HEK293 (cell line): Measurements from ENCODE around the gene P2RY2.

Source experiments
- CTCF ChIA-PET: fragments of 350-600 bp; formaldehyde crosslinking; extraction: SDS; loops from one replicate; lab custom pipeline; 2021; ENCODE audit warnings: antibody characterized with exemption; lab: Yijun Ruan, JAX
- POLR2A ChIA-PET: fragments of 300-600 bp; formaldehyde crosslinking; extraction: SDS; loops from one replicate; lab custom pipeline; 2020; ENCODE audit warnings: antibody characterized with exemption, inconsistent platforms; lab: Yijun Ruan, JAX
- H3K27ac ChIP-seq: fragments of 200-500 bp; sonication (Bioruptor generic); 2 replicates; pipeline ENCODE4 v1.5.1; 2014; ENCODE audit warnings: low read depth, low read length, control low read depth, inconsistent platforms; ENCODE audit errors: extremely low read depth
- H3K36me3 ChIP-seq, 2 experiments: fragments of 200-500 bp in 1 of 2; sonication (Bioruptor generic) in 1 of 2; 1 replicate in 1 of 2; 2 replicates in 1 of 2; pipeline ENCODE4 v1.5.1; 2014 to 2017; ENCODE audit warnings: inconsistent platforms in 2 of 2, low read length in 2 of 2; ENCODE audit not compliant: control insufficient read depth in 2 of 2, insufficient read depth in 1 of 2
- H3K4me1 ChIP-seq: fragments of 200-500 bp; sonication (Bioruptor generic); 2 replicates; pipeline ENCODE4 v1.5.1; 2014; ENCODE audit warnings: mild to moderate bottlenecking, low read length, inconsistent platforms; ENCODE audit not compliant: control insufficient read depth, insufficient read depth
- H3K4me3 ChIP-seq: 2 replicates; pipeline ENCODE4 v1.5.1; 2011; ENCODE audit warnings: low read depth, mild to moderate bottlenecking, control low read depth, low read length, moderate library complexity
- H3K9me3 ChIP-seq: fragments of 200-500 bp; sonication (Bioruptor generic); 2 replicates; pipeline ENCODE4 v1.5.1; 2014; ENCODE audit warnings: low read depth, low read length, inconsistent platforms; ENCODE audit not compliant: control insufficient read depth, insufficient read depth
- EGR2 ChIP-seq: fragments of 450-650 bp; formaldehyde crosslinking; IDR thresholded peaks from 2 replicates; pipeline ENCODE4 v1.5.1; 2016; ENCODE audit warnings: low read depth, missing biosample characterization, missing genetic modification characterization
- ELK4 ChIP-seq: IDR thresholded peaks from 2 replicates; pipeline ENCODE4 v1.6.1; 2011; ENCODE audit warnings: mild to moderate bottlenecking, low read depth, low read length, borderline replicate concordance
- PBX3 ChIP-seq: sonication (generic); formaldehyde crosslinking; IDR thresholded peaks from 2 replicates; pipeline ENCODE4 v1.8.1; 2022; ENCODE audit warnings: mild to moderate bottlenecking, moderate library complexity, missing genetic modification reagents
- SP2 ChIP-seq: fragments of 450-650 bp; formaldehyde crosslinking; IDR thresholded peaks from 2 replicates; pipeline ENCODE4 v1.5.1; 2016; ENCODE audit warnings: missing biosample characterization, missing genetic modification characterization
- YY2 ChIP-seq: fragments of 450-650 bp; formaldehyde crosslinking; IDR thresholded peaks from 2 replicates; pipeline ENCODE4 v1.5.1; 2016; ENCODE audit warnings: missing biosample characterization, missing genetic modification characterization
- ZBTB21 ChIP-seq: fragments of 450-650 bp; formaldehyde crosslinking; IDR thresholded peaks from 2 replicates; pipeline ENCODE4 v1.5.1; 2017; ENCODE audit warnings: missing biosample characterization, missing genetic modification characterization
- ZBTB6 ChIP-seq: fragments of 450-650 bp; formaldehyde crosslinking; IDR thresholded peaks from 2 replicates; pipeline ENCODE4 v1.5.1; 2017; ENCODE audit warnings: missing biosample characterization, missing genetic modification characterization
- ZFHX2 ChIP-seq: fragments of 450-650 bp; formaldehyde crosslinking; conservative IDR thresholded peaks from 2 replicates; pipeline ENCODE4 v1.5.1; 2016; ENCODE audit warnings: missing biosample characterization, missing genetic modification characterization
- ZFP69B ChIP-seq: fragments of 450-650 bp; formaldehyde crosslinking; IDR thresholded peaks from 2 replicates; pipeline ENCODE4 v1.5.1; 2016; ENCODE audit warnings: missing biosample characterization, missing genetic modification characterization
- ZIC2 ChIP-seq: fragments of 450-650 bp; formaldehyde crosslinking; IDR thresholded peaks from 2 replicates; pipeline ENCODE4 v1.5.1; 2016; ENCODE audit warnings: missing biosample characterization, missing genetic modification characterization
- ZNF146 ChIP-seq: fragments of 450-650 bp; formaldehyde crosslinking; IDR thresholded peaks from 2 replicates; pipeline ENCODE4 v1.5.1; 2016; ENCODE audit warnings: missing biosample characterization, missing genetic modification characterization
- ZNF266 ChIP-seq: fragments of 450-650 bp; formaldehyde crosslinking; IDR thresholded peaks from 2 replicates; pipeline ENCODE4 v1.5.1; 2016; ENCODE audit warnings: missing biosample characterization, missing genetic modification characterization, low read depth
- ZNF335 ChIP-seq: fragments of 450-650 bp; formaldehyde crosslinking; conservative IDR thresholded peaks from 2 replicates; pipeline ENCODE4 v1.5.1; 2016; ENCODE audit warnings: missing biosample characterization, missing genetic modification characterization
- ZNF416 ChIP-seq: fragments of 450-650 bp; formaldehyde crosslinking; IDR thresholded peaks from 2 replicates; pipeline ENCODE4 v1.5.1; 2016; ENCODE audit warnings: missing biosample characterization, missing genetic modification characterization
- ZNF548 ChIP-seq: fragments of 450-650 bp; formaldehyde crosslinking; IDR thresholded peaks from 2 replicates; pipeline ENCODE4 v1.5.1; 2016; ENCODE audit warnings: missing biosample characterization, missing genetic modification characterization
- ZNF558 ChIP-seq: fragments of 450-650 bp; formaldehyde crosslinking; IDR thresholded peaks from 2 replicates; pipeline ENCODE4 v1.5.1; 2016; ENCODE audit warnings: missing biosample characterization, missing genetic modification characterization
- ZNF654 ChIP-seq: fragments of 450-650 bp; formaldehyde crosslinking; IDR thresholded peaks from 2 replicates; pipeline ENCODE4 v1.5.1; 2016; ENCODE audit warnings: low read depth, missing biosample characterization, missing genetic modification characterization
- ZNF777 ChIP-seq: fragments of 450-650 bp; formaldehyde crosslinking; IDR thresholded peaks from 2 replicates; pipeline ENCODE4 v1.5.1; 2017; ENCODE audit warnings: missing biosample characterization, missing genetic modification characterization, borderline replicate concordance
- ZNF843 ChIP-seq: fragments of 450-650 bp; formaldehyde crosslinking; IDR thresholded peaks from 2 replicates; pipeline ENCODE4 v1.5.1; 2016; ENCODE audit warnings: missing biosample characterization, missing genetic modification characterization
- TF ChIP-seq, protein P1 (sequence below): fragments of 450-650 bp; formaldehyde crosslinking; IDR thresholded peaks from 2 replicates; pipeline ENCODE4 v1.5.1; 2016; ENCODE audit warnings: missing biosample characterization, missing genetic modification characterization
- TF ChIP-seq, protein P2 (sequence below): fragments of 450-650 bp; formaldehyde crosslinking; IDR thresholded peaks from 2 replicates; pipeline ENCODE4 v1.5.1; 2016; ENCODE audit warnings: missing biosample characterization, missing genetic modification characterization

Gene P2RY2

DNA sequence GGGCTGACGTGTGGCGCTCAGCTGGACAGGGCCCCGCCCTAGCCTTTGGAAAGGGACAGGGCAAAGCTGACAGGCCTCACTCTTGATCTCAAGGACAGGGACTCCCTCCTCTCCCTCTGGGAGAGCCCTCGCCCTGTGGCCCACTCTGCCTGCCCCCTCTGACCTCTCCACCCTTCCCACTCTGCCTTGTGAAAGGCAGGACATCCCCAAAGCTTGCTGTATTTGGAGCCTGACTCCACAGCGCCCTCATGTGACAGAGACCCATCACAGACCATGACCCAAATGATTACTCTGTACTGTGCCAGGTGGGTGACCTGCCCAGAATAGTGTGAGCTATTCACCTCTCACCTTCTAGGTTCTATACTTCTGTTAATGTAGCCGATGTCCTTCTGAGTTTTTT lies 18.8 kb downstream of the P2RY2 start:
- Histone ChIP-seq H3K4me1 (no peaks in the 10 kb centered on the region), H3K4me3 (no peak overlapping the region), H3K27ac (no peak overlapping the region), H3K36me3 (no peaks in the 10 kb centered on the region), H3K9me3 (no peaks in the 10 kb centered on the region)
- ChIA-PET CTCF (interaction anchor here (0.5 to 4.0 kb wide), 30 partner anchors 9 to 407 kb away, joined by 3 to 62 read pairs (median 4); no protein-coding TSS in a partner anchor), POLR2A (no interaction called here)
- peak; percentile 69 for TF ChIP-seq ZNF654
- TF ChIP-seq, protein P1, sequence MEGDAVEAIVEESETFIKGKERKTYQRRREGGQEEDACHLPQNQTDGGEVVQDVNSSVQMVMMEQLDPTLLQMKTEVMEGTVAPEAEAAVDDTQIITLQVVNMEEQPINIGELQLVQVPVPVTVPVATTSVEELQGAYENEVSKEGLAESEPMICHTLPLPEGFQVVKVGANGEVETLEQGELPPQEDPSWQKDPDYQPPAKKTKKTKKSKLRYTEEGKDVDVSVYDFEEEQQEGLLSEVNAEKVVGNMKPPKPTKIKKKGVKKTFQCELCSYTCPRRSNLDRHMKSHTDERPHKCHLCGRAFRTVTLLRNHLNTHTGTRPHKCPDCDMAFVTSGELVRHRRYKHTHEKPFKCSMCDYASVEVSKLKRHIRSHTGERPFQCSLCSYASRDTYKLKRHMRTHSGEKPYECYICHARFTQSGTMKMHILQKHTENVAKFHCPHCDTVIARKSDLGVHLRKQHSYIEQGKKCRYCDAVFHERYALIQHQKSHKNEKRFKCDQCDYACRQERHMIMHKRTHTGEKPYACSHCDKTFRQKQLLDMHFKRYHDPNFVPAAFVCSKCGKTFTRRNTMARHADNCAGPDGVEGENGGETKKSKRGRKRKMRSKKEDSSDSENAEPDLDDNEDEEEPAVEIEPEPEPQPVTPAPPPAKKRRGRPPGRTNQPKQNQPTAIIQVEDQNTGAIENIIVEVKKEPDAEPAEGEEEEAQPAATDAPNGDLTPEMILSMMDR (tag by site-specific recombination) = peak; percentile 22; the same call in 1 of the 2 replicates
- TF ChIP-seq ZNF146 (tag by site-specific recombination) = no peak

DNA sequence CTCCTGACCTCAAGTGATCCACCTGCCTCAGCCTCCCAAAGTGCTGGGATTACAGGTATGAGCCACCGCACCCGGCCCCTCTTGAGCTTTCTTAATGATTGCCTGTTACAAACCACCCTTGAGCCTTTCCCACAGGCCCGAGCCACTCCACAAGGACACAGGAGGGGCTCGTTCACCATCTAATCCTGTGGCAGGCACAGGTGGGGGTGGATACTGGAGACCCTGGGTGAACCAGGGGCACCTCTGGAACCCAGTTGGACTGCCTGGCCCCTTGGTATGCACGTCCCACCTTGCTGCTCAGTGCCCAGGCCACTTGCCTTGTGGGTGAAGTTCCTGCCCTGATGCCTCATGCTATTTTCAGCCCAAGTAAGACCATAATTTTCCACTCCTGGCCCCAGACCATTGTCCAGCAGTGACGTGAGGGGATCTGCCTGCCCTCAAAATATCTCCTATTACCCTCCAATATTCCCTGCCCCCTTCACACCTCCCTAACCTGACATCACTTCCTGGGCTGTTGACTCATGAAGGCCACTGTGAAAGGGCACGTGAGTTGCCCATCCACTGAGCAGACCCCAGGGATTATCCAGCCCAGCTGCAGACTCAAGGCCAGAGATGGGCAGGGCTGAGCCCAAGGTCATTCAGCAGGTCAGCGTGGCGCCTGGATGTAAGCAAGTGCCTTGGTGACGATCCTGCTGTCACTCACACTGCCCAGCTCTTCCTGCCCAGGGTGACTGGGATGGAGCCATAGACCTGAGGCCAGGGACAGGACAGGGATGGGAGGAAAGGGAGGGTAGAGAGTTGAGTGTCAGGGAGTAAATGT lies 19.6 kb downstream of the P2RY2 start:
- ChIA-PET POLR2A (no interaction called here), CTCF (interaction anchor here (0.6 to 4.0 kb wide), 25 partner anchors 8 to 406 kb away, joined by 3 to 62 read pairs (median 4); no protein-coding TSS in a partner anchor)
- no peaks in the 10 kb centered on the region for H3K36me3 ChIP-seq
- no peaks in the 10 kb centered on the region for H3K4me1 ChIP-seq
- H3K9me3 ChIP-seq = no peaks in the 10 kb centered on the region
- TF ChIP-seq ZNF266 = no peak
- TF ChIP-seq YY2 (tag by site-specific recombination) = no peak
- TF ChIP-seq ZFP69B (tag by site-specific recombination) = no peak
- no peak for TF ChIP-seq ZNF843 (tag by site-specific recombination)
- no peak for TF ChIP-seq PBX3
- TF ChIP-seq SP2 (tag by site-specific recombination) = no peak
- TF ChIP-seq ZNF416 (tag by site-specific recombination) = no peak
- TF ChIP-seq ZNF777 (tag by site-specific recombination) = no peak
- no peak for TF ChIP-seq ZNF558
- no peak for TF ChIP-seq ZBTB6 (tag by site-specific recombination)
- TF ChIP-seq, protein P2, sequence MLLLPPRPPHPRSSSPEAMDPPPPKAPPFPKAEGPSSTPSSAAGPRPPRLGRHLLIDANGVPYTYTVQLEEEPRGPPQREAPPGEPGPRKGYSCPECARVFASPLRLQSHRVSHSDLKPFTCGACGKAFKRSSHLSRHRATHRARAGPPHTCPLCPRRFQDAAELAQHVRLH (tag by site-specific recombination) = no peak
- TF ChIP-seq ZNF548 (tag by site-specific recombination) = no peak
- TF ChIP-seq ZNF335 (tag by site-specific recombination) = no peak
- TF ChIP-seq ZIC2 (tag by site-specific recombination) = no peak
- TF ChIP-seq ZBTB21 = no peak
- no peak overlapping the region for H3K27ac ChIP-seq
- H3K4me3 ChIP-seq = no peak overlapping the region

- POLR2A ChIA-PET = no interaction called here
- TF ChIP-seq ELK4 (no peak), EGR2 (peak; percentile 58), ZFHX2 (peak; percentile 46)
- H3K9me3 ChIP-seq = no peaks in the 10 kb centered on the region
- no peak overlapping the region for H3K27ac ChIP-seq
- CTCF ChIA-PET = interaction anchor here (1.6 kb wide), 1 partner anchor 61 kb away, joined by 3 read pairs; no protein-coding TSS in a partner anchor
- no peaks in the 10 kb centered on the region for H3K4me1 ChIP-seq
- no peak overlapping the region for H3K4me3 ChIP-seq
- H3K36me3 ChIP-seq = no peaks in the 10 kb centered on the region
These were observed 21.0 kb downstream of the P2RY2 start for GRCh38 chr11:73239111-73239521.
